ENCODE results near the gene LATS2. TPM values are rescaled to one million over a fixed set of nuclear protein-coding genes. Genes with fewer than 3 reads are reported as not detected.
A peak's percentile ranks its signal among the peaks of the same experiment; 100 is the strongest.

The LATS2 gene
- total RNA-seq, 2 experiments from 2014 or later, result 1.3 to 3.0 TPM

- DNase-seq (no peak), ATAC-seq (no peak)
- no peaks in the 10 kb centered on the region for H3K9me3 Mint-ChIP-seq
- ChIA-PET POLR2A (no interaction called here), CTCF (no interaction called here)
- no peak overlapping the region for H3K4me3 Mint-ChIP-seq
- no peaks in the 10 kb centered on the region for H3K27me3 Mint-ChIP-seq
- H3K36me3 Mint-ChIP-seq (ENCODE audit: low read depth), result no peaks in the 10 kb centered on the region
- H3K4me1 Mint-ChIP-seq (ENCODE audit: low read depth), result peaks cover 26% of the 10 kb centered on the region
- no peak for TF ChIP-seq CTCF (IDR thresholded peaks at IDR 0.05)
- H3K27ac Mint-ChIP-seq, result no peak overlapping the region
- intact Hi-C loops (cut with micrococcal nuclease), result no loop called here
Measured at GRCh38 chr13:21012841-21013681, 48.3 kb downstream of the LATS2 start.

- no peak for DNase-seq
- intact Hi-C loops (cut with micrococcal nuclease), result no loop called here
- peaks cover 17% of the 10 kb centered on the region for H3K4me1 Mint-ChIP-seq (ENCODE audit: low read depth)
- no peak overlapping the region for H3K4me3 Mint-ChIP-seq
- no peaks in the 10 kb centered on the region for H3K27me3 Mint-ChIP-seq
- ChIA-PET CTCF (no interaction called here), POLR2A (no interaction called here)
- ATAC-seq, result no peak
- no peaks in the 10 kb centered on the region for H3K9me3 Mint-ChIP-seq
- H3K36me3 Mint-ChIP-seq (ENCODE audit: low read depth), result no peaks in the 10 kb centered on the region
- no peak overlapping the region for H3K27ac Mint-ChIP-seq
- no peak for TF ChIP-seq CTCF (IDR thresholded peaks at IDR 0.05)
Measured at GRCh38 chr13:21012211-21012610, 49.2 kb downstream of the LATS2 start.

- ChIA-PET CTCF (no interaction called here), POLR2A (no interaction called here)
- H3K27me3 Mint-ChIP-seq, result no peaks in the 10 kb centered on the region
Measured at GRCh38 chr13:21011378-21011777, 50.0 kb downstream of the LATS2 start.

GRCh38 chr13:21010621-21011020, 50.8 kb downstream of the LATS2 start:
- ChIA-PET CTCF (no interaction called here), POLR2A (interaction anchor here (0.6 to 0.8 kb wide), 3 partner anchors 10 to 182 kb away, joined by 3 to 4 read pairs (median 3); no protein-coding TSS in a partner anchor)
- peak; percentile 94 for ATAC-seq
- H3K4me3 Mint-ChIP-seq, result no peak overlapping the region
- no peaks in the 10 kb centered on the region for H3K27me3 Mint-ChIP-seq
- no peaks in the 10 kb centered on the region for H3K9me3 Mint-ChIP-seq
- H3K27ac Mint-ChIP-seq, result peak overlapping the region; percentile 73
- DNase-seq, result peak; percentile 20
- intact Hi-C loops (cut with micrococcal nuclease), result no loop called here
- no peak for TF ChIP-seq CTCF (IDR thresholded peaks at IDR 0.05)
- no peaks in the 10 kb centered on the region for H3K36me3 Mint-ChIP-seq (ENCODE audit: low read depth)
- H3K4me1 Mint-ChIP-seq (ENCODE audit: low read depth), result peaks cover 8% of the 10 kb centered on the region

More at GRCh38 chr13:21011378-21011777, 50.0 kb downstream of the LATS2 start:
- Mint-ChIP-seq H3K9me3 (no peaks in the 10 kb centered on the region), H3K36me3 (ENCODE audit: low read depth) (no peaks in the 10 kb centered on the region), H3K4me1 (ENCODE audit: low read depth) (peaks cover 9% of the 10 kb centered on the region), H3K4me3 (no peak overlapping the region), H3K27ac (no peak overlapping the region)
- DNase-seq, result no peak
- ATAC-seq, result no peak
- TF ChIP-seq CTCF (IDR thresholded peaks at IDR 0.05), result no peak
- intact Hi-C loops (cut with micrococcal nuclease), result no loop called here

- no peak for DNase-seq
- Mint-ChIP-seq H3K27me3 (no peaks in the 10 kb centered on the region), H3K9me3 (no peaks in the 10 kb centered on the region), H3K4me3 (no peak overlapping the region), H3K4me1 (ENCODE audit: low read depth) (peaks cover 8% of the 10 kb centered on the region), H3K27ac (no peak overlapping the region), H3K36me3 (ENCODE audit: low read depth) (no peaks in the 10 kb centered on the region)
- ChIA-PET POLR2A (no interaction called here), CTCF (no interaction called here)
- intact Hi-C loops (cut with micrococcal nuclease), result no loop called here
- TF ChIP-seq CTCF (IDR thresholded peaks at IDR 0.05), result no peak
- no peak for ATAC-seq
Measured at GRCh38 chr13:21009036-21009435, 52.4 kb downstream of the LATS2 start.

All from activated CD8-positive, alpha-beta T cell treated with anti-CD3 and anti-CD28 coated beads for 36 hours (primary cell).